Measurements from ENCODE around the gene CACNA2D4. TPM values are rescaled to one million over a fixed set of nuclear protein-coding genes. Genes with fewer than 3 reads are reported as not detected.

Gene CACNA2D4
- total RNA-seq, 3 donors from 2014 or later, result 3.9 to 9.3 (median 4.8) TPM

- no peak for TF ChIP-seq CTCF (IDR thresholded peaks at IDR 0.05)
- DNase-seq, result no peak
- no peak for ATAC-seq
- H3K4me3 ChIP-seq, result no peak overlapping the region
- H3K4me1 ChIP-seq (ENCODE audit: low read depth), result peaks cover 6% of the 10 kb centered on the region
- no peaks in the 10 kb centered on the region for H3K9me3 ChIP-seq
- H3K36me3 ChIP-seq (ENCODE audit: low read depth), result no peaks in the 10 kb centered on the region
- intact Hi-C loops (cut with DNase I, micrococcal nuclease), result no loop called here
Measured at GRCh38 chr12:1912580-1913376, 5.7 kb downstream of the CACNA2D4 start.

GRCh38 chr12:1911598-1912575 lies 6.6 kb downstream of the CACNA2D4 start:
- ATAC-seq, result no peak
- DNase-seq, result no peak

GRCh38 chr12:1910468-1910867 lies 8.0 kb downstream of the CACNA2D4 start:
- intact Hi-C loops (cut with DNase I, micrococcal nuclease), result no loop called here
- no peak for TF ChIP-seq CTCF (IDR thresholded peaks at IDR 0.05)
- Histone ChIP-seq H3K36me3 (ENCODE audit: low read depth) (no peaks in the 10 kb centered on the region), H3K9me3 (no peaks in the 10 kb centered on the region), H3K4me1 (ENCODE audit: low read depth) (peaks cover 6% of the 10 kb centered on the region), H3K4me3 (no peak overlapping the region)
- ATAC-seq, result no peak
- DNase-seq, result no peak

More at GRCh38 chr12:1911598-1912575, 6.6 kb downstream of the CACNA2D4 start:
- peaks cover 6% of the 10 kb centered on the region for H3K4me1 ChIP-seq (ENCODE audit: low read depth)
- no peak overlapping the region for H3K4me3 ChIP-seq
- H3K9me3 ChIP-seq, result no peaks in the 10 kb centered on the region
- no peaks in the 10 kb centered on the region for H3K36me3 ChIP-seq (ENCODE audit: low read depth)
- TF ChIP-seq CTCF (IDR thresholded peaks at IDR 0.05), result no peak
- intact Hi-C loops (cut with DNase I, micrococcal nuclease), result no loop called here

GRCh38 chr12:1908758-1909157 lies 9.7 kb downstream of the CACNA2D4 start:
- DNase-seq, result no peak
- peaks cover 6% of the 10 kb centered on the region for H3K4me1 ChIP-seq (ENCODE audit: low read depth)
- intact Hi-C loops (cut with DNase I, micrococcal nuclease), result no loop called here
- H3K36me3 ChIP-seq (ENCODE audit: low read depth), result no peaks in the 10 kb centered on the region
- no peak for TF ChIP-seq CTCF (IDR thresholded peaks at IDR 0.05)
- H3K4me3 ChIP-seq, result no peak overlapping the region
- H3K9me3 ChIP-seq, result peaks cover 13% of the 10 kb centered on the region
- no peak for ATAC-seq

- peak in 2 of 3 donors; percentile 74 to 80 for DNase-seq
- no peak overlapping the region for H3K4me3 ChIP-seq
- peak; percentile 95 for ATAC-seq
- TF ChIP-seq CTCF (IDR thresholded peaks at IDR 0.05), result no peak
- intact Hi-C loops (cut with DNase I, micrococcal nuclease), result no loop called here
- peaks cover 16% of the 10 kb centered on the region for H3K9me3 ChIP-seq
- H3K4me1 ChIP-seq (ENCODE audit: low read depth), result peaks cover 6% of the 10 kb centered on the region
- no peaks in the 10 kb centered on the region for H3K36me3 ChIP-seq (ENCODE audit: low read depth)
Measured at GRCh38 chr12:1907652-1908611, 10.5 kb downstream of the CACNA2D4 start.
